Activated B cell treated with CpG ODN at 0.5 μM for 24 hours (primary cell): ENCODE measurements around the gene PIM2. TPM values are rescaled to one million over a fixed set of nuclear protein-coding genes. Genes with fewer than 3 reads are reported as not detected.

ENCODE experiments used
- ATAC-seq: fragments of 200-7000 bp; cut with Tn5 transposase; one replicate; pipeline ENCODE4 v1.10.0; 2021; ENCODE audit warnings: low read depth, mild to moderate bottlenecking, moderate library complexity
- CTCF ChIA-PET: fragments of 350-600 bp; sonication (Branson Sonifier 250); formaldehyde crosslinking; loops from one replicate; lab custom pipeline; 2021; ENCODE audit warnings: antibody characterized with exemption; lab: Charles Lee
- POLR2A ChIA-PET: fragments of 350-600 bp; sonication (Branson Sonifier 250); formaldehyde crosslinking; loops from one replicate; lab custom pipeline; 2021; ENCODE audit warnings: antibody characterized with exemption; lab: Charles Lee
- DNase-seq: peaks from one replicate; pipeline ENCODE4 v3.0.0; 2022
- H3K27ac Mint-ChIP-seq: one replicate; pipeline ENCODE4 v1.8.0; 2020; ENCODE audit warnings: mixed read lengths
- H3K27me3 Mint-ChIP-seq: one replicate; pipeline ENCODE4 v1.8.0; 2021; ENCODE audit warnings: mixed read lengths
- H3K36me3 Mint-ChIP-seq: one replicate; pipeline ENCODE4 v1.8.0; 2021; ENCODE audit warnings: low read depth, mixed read lengths
- H3K4me1 Mint-ChIP-seq: one replicate; pipeline ENCODE4 v1.8.0; 2021; ENCODE audit warnings: mixed read lengths
- H3K4me3 Mint-ChIP-seq: one replicate; pipeline ENCODE4 v1.8.0; 2020; ENCODE audit warnings: mild to moderate bottlenecking, mixed read lengths
- H3K9me3 Mint-ChIP-seq: one replicate; pipeline ENCODE4 v1.8.0; 2020; ENCODE audit warnings: mixed read lengths
- intact Hi-C: fragments of 100-400 bp; cut with micrococcal nuclease; formaldehyde crosslinking; loops from one replicate; pipeline ENCODE4 v1.15.1; 2024
- total RNA-seq: library from RNA; stranded (reverse); gene quantifications from 2 replicates; pipeline ENCODE4 v1.2.3, GENCODE V29; 2022
- TF ChIP-seq, protein P1 (sequence below): fragments of 200-600 bp; IDR thresholded peaks from one replicate; pipeline ENCODE4 v1.8.0; 2022; ENCODE audit warnings: antibody characterized with exemption, mild to moderate bottlenecking

The PIM2 gene
- total RNA-seq, 1 donor from 2014 or later: 351 TPM

DNA sequence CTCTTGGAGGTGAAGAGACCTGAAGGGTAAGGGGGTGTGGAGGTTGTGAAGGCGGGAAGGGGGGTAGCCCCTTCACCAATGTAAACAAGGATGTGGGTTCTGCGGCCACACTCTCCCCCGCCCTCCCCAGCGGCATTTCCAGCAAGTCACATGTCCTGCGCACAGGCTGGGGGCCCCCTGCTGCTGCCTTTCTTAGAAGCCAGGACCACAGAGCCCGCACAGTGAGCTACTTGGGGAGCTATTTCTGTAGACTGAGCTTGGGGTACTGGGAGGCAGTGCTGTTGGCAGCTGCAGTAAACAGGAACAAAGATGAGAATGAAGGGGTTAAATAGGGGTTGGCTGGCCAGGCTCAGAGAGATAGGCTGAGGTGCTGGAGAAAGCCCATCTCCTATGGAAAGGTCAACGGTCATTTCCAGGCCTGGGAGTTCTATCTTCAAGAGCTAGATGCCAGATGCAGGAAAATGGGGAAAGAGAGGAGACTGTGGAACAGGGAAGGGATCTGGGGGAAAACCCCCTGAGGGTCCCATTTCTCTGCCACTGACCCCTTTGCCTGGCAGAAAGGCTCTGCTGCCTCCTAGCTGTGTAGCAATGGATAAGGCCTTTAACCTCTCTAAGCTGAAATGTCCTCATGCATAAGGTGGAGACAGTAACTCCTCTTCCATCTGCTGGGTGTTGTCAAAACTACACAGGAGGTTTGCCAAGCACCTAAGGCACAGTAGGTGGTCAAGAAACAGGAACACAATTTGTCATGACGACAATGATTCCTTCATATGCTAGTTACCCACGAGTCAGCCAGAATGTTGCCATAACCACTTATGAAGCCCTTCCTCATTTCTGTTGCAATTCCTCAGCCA is 18.5 kb upstream of the PIM2 start:
- TF ChIP-seq, protein P1, sequence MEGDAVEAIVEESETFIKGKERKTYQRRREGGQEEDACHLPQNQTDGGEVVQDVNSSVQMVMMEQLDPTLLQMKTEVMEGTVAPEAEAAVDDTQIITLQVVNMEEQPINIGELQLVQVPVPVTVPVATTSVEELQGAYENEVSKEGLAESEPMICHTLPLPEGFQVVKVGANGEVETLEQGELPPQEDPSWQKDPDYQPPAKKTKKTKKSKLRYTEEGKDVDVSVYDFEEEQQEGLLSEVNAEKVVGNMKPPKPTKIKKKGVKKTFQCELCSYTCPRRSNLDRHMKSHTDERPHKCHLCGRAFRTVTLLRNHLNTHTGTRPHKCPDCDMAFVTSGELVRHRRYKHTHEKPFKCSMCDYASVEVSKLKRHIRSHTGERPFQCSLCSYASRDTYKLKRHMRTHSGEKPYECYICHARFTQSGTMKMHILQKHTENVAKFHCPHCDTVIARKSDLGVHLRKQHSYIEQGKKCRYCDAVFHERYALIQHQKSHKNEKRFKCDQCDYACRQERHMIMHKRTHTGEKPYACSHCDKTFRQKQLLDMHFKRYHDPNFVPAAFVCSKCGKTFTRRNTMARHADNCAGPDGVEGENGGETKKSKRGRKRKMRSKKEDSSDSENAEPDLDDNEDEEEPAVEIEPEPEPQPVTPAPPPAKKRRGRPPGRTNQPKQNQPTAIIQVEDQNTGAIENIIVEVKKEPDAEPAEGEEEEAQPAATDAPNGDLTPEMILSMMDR: no peak
- peaks cover 87% of the 10 kb centered on the region for H3K4me1 Mint-ChIP-seq
- CTCF ChIA-PET: interaction anchor here (0.6 to 2.7 kb wide), 11 partner anchors 9 to 289 kb away, joined by 3 to 14 read pairs (median 4); partner anchors contain the start of genes PQBP1 and TIMM17B
- intact Hi-C loops: loop anchor here (1.0 to 10.0 kb wide), 8 partner anchors 8 to 362 kb away; partner anchors contain the start of genes PIM2 and RBM3
- peaks cover 38% of the 10 kb centered on the region for H3K36me3 Mint-ChIP-seq
- POLR2A ChIA-PET: interaction anchor here (0.9 to 17.9 kb wide), 13 partner anchors 9 to 398 kb away, joined by 3 to 718 read pairs (median 13); partner anchors contain the start of genes GRIPAP1, HDAC6, OTUD5 and PIM2
- ATAC-seq (peak; percentile 54), DNase-seq (peak; percentile 68)
- H3K27ac Mint-ChIP-seq: peak overlapping the region; percentile 98
- H3K9me3 Mint-ChIP-seq: no peaks in the 10 kb centered on the region
- no peaks in the 10 kb centered on the region for H3K27me3 Mint-ChIP-seq
- peak overlapping the region; percentile 77 for H3K4me3 Mint-ChIP-seq

DNA sequence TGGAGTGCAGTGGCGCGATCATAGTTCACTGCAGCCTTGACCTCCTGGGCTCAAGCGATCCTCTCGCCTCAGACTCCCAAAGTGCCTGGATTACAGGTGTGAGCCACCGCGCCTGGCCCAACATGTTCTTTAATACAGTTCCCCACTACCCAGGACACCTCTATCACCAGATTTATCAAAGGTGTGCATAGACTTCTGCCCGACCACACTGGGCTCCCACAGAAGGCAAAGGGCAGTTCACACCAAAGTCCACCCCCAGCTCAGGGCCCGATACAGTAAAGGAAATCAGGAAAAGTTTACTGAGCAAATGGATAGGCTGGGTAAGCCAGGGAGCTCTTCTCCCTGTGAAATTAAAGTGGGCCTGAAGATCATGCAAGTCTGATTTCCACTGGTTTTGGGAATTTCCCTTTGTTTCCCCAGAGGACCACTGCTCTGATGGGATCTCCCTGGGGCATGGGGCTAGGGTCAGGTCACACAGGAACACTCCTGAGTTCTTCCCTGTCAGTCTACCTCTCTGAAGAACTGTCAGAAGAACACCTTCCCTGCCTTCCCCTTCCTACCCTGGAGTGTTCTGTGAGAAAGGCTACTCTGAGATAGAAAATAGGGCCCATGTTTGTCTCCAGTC is 17.7 kb upstream of the PIM2 start:
- H3K36me3 Mint-ChIP-seq: peaks cover 32% of the 10 kb centered on the region
- H3K27ac Mint-ChIP-seq: peak overlapping the region; percentile 98
- POLR2A ChIA-PET: interaction anchor here (0.9 to 17.9 kb wide), 10 partner anchors 10 to 255 kb away, joined by 3 to 718 read pairs (median 32); partner anchors contain the start of genes GRIPAP1, HDAC6, OTUD5 and PIM2
- H3K4me3 Mint-ChIP-seq: peak overlapping the region; percentile 77
- H3K9me3 Mint-ChIP-seq: no peaks in the 10 kb centered on the region
- H3K27me3 Mint-ChIP-seq: no peaks in the 10 kb centered on the region
- DNase-seq (no peak), ATAC-seq (peak; percentile 12)
- TF ChIP-seq, protein P1: no peak
- H3K4me1 Mint-ChIP-seq: peaks cover 80% of the 10 kb centered on the region
- CTCF ChIA-PET: interaction anchor here (1.3 to 2.7 kb wide), 8 partner anchors 8 to 288 kb away, joined by 3 to 14 read pairs (median 6); partner anchors contain the start of genes PQBP1 and TIMM17B
- intact Hi-C loops: loop anchor here (1.0 to 10.0 kb wide), 8 partner anchors 8 to 362 kb away; partner anchors contain the start of genes PIM2 and RBM3

DNA sequence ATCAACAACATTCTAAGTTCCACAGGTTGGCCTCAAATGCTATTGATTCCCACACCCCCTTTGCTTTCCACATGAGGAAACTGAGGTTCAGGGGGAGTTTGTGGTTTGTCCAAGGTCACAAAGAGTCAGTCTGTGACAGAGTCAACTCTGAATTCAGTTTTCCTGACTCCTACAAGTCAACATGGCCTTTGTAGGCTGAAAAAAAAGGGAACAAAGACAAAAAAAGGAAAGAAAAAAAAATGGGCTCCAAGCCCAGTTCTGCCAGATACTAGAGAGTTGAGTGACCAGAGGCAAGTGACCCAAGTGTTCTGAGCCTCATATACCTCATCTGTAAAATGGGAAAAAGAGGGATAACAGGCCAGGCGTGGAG is 16.5 kb upstream of the PIM2 start:
- no peak for DNase-seq
- H3K36me3 Mint-ChIP-seq: peaks cover 38% of the 10 kb centered on the region
- no peaks in the 10 kb centered on the region for H3K9me3 Mint-ChIP-seq
- ChIA-PET CTCF (no interaction called here), POLR2A (interaction anchor here (0.5 to 17.9 kb wide), 2 partner anchors 21 to 52 kb away, joined by 4 to 718 read pairs; partner anchors contain the start of genes PIM2 and SLC35A2)
- TF ChIP-seq, protein P1: no peak
- no peak for ATAC-seq
- peak overlapping the region; percentile 88 for H3K27ac Mint-ChIP-seq
- intact Hi-C loops: loop anchor here (10.0 kb wide), 1 partner anchor 360 kb away; the partner anchor contains the start of gene RBM3
- peak overlapping the region; percentile 57 for H3K4me3 Mint-ChIP-seq
- H3K27me3 Mint-ChIP-seq: no peaks in the 10 kb centered on the region
- H3K4me1 Mint-ChIP-seq: peaks cover 75% of the 10 kb centered on the region

DNA sequence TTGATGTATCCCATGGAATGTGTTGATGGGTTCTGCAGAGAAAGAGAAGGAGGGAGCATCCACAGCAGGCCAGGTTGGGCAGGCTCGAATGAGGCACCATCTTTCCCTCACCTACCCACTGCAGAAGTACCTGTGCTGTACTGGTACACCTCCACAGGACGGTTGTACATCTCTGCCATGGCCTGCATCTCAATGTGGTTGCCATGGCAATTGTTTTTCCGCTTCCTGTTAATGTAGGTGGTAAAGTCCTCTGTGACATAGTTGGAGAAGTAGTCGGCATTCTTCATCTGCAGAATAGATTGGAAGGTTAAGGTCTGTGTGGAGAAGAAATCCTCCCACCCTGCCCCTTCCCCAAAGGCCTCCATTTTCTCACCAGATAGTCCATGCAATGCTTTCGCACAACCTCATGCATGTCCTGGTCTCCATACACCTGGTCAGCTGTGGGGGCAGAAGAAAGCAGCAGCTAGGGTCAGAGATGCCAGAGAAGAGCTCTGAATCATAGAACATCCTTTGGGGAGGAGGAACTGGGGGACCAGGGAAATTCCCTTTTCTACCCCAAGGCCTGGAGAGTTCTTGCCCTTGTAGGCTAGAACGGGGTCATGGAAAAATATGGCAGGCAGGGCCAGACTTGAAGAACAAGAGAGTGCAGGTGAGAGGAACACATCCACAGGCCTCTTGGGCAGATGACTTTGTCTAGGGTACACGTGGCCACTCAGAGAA is 15.9 kb upstream of the PIM2 start:
- H3K36me3 Mint-ChIP-seq: peaks cover 39% of the 10 kb centered on the region
- ATAC-seq (no peak), DNase-seq (no peak)
- ChIA-PET CTCF (no interaction called here), POLR2A (interaction anchor here (0.5 to 17.9 kb wide), 2 partner anchors 20 to 52 kb away, joined by 4 to 718 read pairs; partner anchors contain the start of genes PIM2 and SLC35A2)
- peak overlapping the region; percentile 57 for H3K4me3 Mint-ChIP-seq
- intact Hi-C loops: loop anchor here (10.0 kb wide), 1 partner anchor 360 kb away; the partner anchor contains the start of gene RBM3
- peaks cover 72% of the 10 kb centered on the region for H3K4me1 Mint-ChIP-seq
- peak overlapping the region; percentile 88 for H3K27ac Mint-ChIP-seq
- no peaks in the 10 kb centered on the region for H3K27me3 Mint-ChIP-seq
- TF ChIP-seq, protein P1: no peak
- no peaks in the 10 kb centered on the region for H3K9me3 Mint-ChIP-seq
